NCI-H1694 (cell line): ENCODE measurements around the gene CCDC157.

Experiments used
- DNase-seq: peaks from one replicate; lab custom pipeline; 2025; lab: John Stamatoyannopoulos, UW

The CCDC157 gene

GRCh38 chr22:30357650-30358215 is 926 bp downstream of the CCDC157 start:
- DNase-seq: no peak

GRCh38 chr22:30358541-30358940 is 1.7 kb downstream of the CCDC157 start:
- DNase-seq: no peak

- no peak for DNase-seq
Observed at GRCh38 chr22:30361916-30362650, 5.3 kb downstream of the CCDC157 start.

GRCh38 chr22:30362651-30363281 is 6.0 kb downstream of the CCDC157 start:
- DNase-seq: no peak

- no peak for DNase-seq
Observed at GRCh38 chr22:30365891-30366290, 9.1 kb downstream of the CCDC157 start.

- DNase-seq: no peak
Observed at GRCh38 chr22:30368420-30368819, 11.6 kb downstream of the CCDC157 start.

- DNase-seq: no peak
Observed at GRCh38 chr22:30370641-30371230, 13.9 kb downstream of the CCDC157 start.

- no peak for DNase-seq
Observed at GRCh38 chr22:30371321-30371720, 14.5 kb downstream of the CCDC157 start.

- no peak for DNase-seq
Observed at GRCh38 chr22:30371981-30372380, 15.2 kb downstream of the CCDC157 start.

- no peak for DNase-seq
Observed at GRCh38 chr22:30372915-30373314, 16.1 kb downstream of the CCDC157 start.

- no peak for DNase-seq
Observed at GRCh38 chr22:30373331-30374325, 16.8 kb downstream of the CCDC157 start.

- no peak for DNase-seq
Observed at GRCh38 chr22:30375312-30375849, 18.6 kb downstream of the CCDC157 start.

- no peak for DNase-seq
Observed at GRCh38 chr22:30380011-30380410, 23.2 kb downstream of the CCDC157 start.

- DNase-seq: no peak
Observed at GRCh38 chr22:30381264-30381663, 24.5 kb downstream of the CCDC157 start.

- DNase-seq: no peak
Observed at GRCh38 chr22:30382340-30382739, 25.5 kb downstream of the CCDC157 start.

GRCh38 chr22:30383061-30383460 is 26.3 kb downstream of the CCDC157 start:
- no peak for DNase-seq

GRCh38 chr22:30385942-30386341 is 29.1 kb downstream of the CCDC157 start:
- DNase-seq: no peak

GRCh38 chr22:30386608-30386959 is 29.8 kb downstream of the CCDC157 start:
- DNase-seq: no peak

GRCh38 chr22:30386960-30387827 is 30.4 kb downstream of the CCDC157 start, which contains the start of gene RNF215:
TSS of gene RNF215 (minus strand) at chr22:30387411. CDS start at chr22:30387313, 98 bp downstream.
- peak; percentile 15 for DNase-seq

- DNase-seq: peak; percentile 49
Observed at GRCh38 chr22:30390974-30391691, 34.3 kb downstream of the CCDC157 start.
